Lower lobe of right lung (tissue), 2 donors: ENCODE results near the gene LRRTM1. TPM values are rescaled to one million over a fixed set of nuclear protein-coding genes. Genes with fewer than 3 reads are reported as not detected.
A peak's percentile ranks its signal among the peaks of the same experiment; 100 is the strongest.

ENCODE experiments used
- ATAC-seq, 2 donors: fragments of 200-7000 bp; cut with Tn5 transposase; one replicate each; pipeline ENCODE4 v1.9.1; 2020 to 2022; ENCODE audit warnings: mild to moderate bottlenecking in 2 of 2, moderate library complexity in 2 of 2
- DNase-seq: peaks from one replicate; pipeline ENCODE4 v3.0.0-alpha.2; 2020
- H3K27ac ChIP-seq: fragments of 200-600 bp; one replicate; pipeline ENCODE4 v1.8.0; 2022
- H3K27me3 ChIP-seq: fragments of 200-600 bp; one replicate; pipeline ENCODE4 v1.8.0; 2022; ENCODE audit warnings: low read depth
- H3K36me3 ChIP-seq: fragments of 200-600 bp; one replicate; pipeline ENCODE4 v1.8.0; 2022; ENCODE audit warnings: mild to moderate bottlenecking
- H3K4me1 ChIP-seq: fragments of 200-600 bp; one replicate; pipeline ENCODE4 v1.8.0; 2022
- H3K4me3 ChIP-seq: fragments of 200-600 bp; one replicate; pipeline ENCODE4 v1.8.0; 2022; ENCODE audit warnings: mild to moderate bottlenecking
- H3K9me3 ChIP-seq: fragments of 200-600 bp; one replicate; pipeline ENCODE4 v1.8.0; 2022
- CTCF ChIP-seq: fragments of 200-600 bp; IDR thresholded peaks from one replicate; pipeline ENCODE4 v1.8.0; 2022; ENCODE audit warnings: antibody characterized with exemption, mild to moderate bottlenecking
- intact Hi-C: fragments of 100-400 bp; cut with DNase I; formaldehyde crosslinking; loops from one replicate; pipeline ENCODE4 v1.11.0; 2022
- long read RNA-seq: library from polyadenylated mRNA; unstranded; transcript quantifications from one replicate; pipeline ENCODE4 v2.0.0, GENCODE V29; 2021
- total RNA-seq: library from RNA; stranded (reverse); fragmentation: NEBNext Ultra II Directional; extraction: Animal tissue kit (Norgen Biotek cat#: 25700); gene quantifications from one replicate; pipeline ENCODE4 v1.2.1, GENCODE V29; 2021
- donor health status: DM: no; HTN: yes; CAD: no; lungs with severe emphysema.

LRRTM1 gene, protein sequence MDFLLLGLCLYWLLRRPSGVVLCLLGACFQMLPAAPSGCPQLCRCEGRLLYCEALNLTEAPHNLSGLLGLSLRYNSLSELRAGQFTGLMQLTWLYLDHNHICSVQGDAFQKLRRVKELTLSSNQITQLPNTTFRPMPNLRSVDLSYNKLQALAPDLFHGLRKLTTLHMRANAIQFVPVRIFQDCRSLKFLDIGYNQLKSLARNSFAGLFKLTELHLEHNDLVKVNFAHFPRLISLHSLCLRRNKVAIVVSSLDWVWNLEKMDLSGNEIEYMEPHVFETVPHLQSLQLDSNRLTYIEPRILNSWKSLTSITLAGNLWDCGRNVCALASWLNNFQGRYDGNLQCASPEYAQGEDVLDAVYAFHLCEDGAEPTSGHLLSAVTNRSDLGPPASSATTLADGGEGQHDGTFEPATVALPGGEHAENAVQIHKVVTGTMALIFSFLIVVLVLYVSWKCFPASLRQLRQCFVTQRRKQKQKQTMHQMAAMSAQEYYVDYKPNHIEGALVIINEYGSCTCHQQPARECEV
- total RNA-seq = not detected
- long read RNA-seq = 0 reads

DNA sequence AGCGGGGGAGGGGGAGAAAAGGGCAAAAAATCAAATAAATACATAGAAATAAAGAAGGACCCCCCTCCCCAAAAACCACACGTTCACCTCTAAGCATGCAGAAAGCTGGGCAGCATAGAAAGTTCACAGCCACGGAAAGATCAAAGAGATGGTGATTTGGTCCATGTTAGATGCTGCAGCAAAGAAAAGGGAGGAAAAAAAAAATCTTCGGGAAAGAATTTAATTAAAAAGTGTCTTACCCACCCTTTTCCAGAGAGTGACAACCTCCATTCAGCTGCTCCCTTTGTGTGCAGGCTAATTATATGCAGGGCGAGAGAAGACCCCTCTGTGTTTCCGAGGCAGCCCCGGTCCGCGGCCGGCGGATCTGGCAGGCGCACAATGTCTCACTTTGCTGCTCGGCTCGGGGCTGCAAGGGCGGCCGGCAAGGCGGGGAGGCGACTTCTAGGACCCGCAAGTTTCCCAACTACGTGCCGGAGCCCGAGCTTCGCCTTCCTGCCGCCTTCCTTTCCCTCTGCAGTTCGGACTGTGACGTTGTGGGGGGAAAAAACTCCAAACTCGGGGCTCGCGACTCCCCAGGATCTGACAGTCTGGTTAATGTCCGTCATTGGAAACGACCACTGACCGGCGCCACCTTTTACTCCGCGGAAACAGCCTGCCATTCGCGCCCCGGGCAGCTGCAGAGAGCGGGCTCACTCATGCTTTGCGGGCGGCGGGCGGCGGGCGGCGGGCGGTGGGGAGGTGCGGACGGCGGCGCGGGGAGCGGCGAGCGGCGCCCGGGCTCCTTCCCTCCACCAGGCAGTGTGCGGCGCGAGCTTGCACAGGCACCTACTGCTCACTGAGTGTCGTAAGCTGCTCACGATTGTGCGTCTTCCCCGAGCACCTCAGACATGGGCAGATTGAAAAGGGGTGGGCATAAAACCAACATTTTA lies at the start of gene LRRTM1:
Gene LRRTM1, minus strand, starts transcription at position 844 of the 929 bp plus-strand sequence. CDS start 933 bp downstream, outside the sequence.
- Histone ChIP-seq H3K4me3 (peak within 1 kb of the TSS; percentile 39), H3K4me1 (peaks cover 7% of the 10 kb centered on the region), H3K36me3 (no peaks in the 10 kb centered on the region), H3K9me3 (no peaks in the 10 kb centered on the region), H3K27ac (no peak within 1 kb of the TSS), H3K27me3 (peaks cover 47% of the 10 kb centered on the region)
- DNase-seq (no peak), ATAC-seq (peak; percentile 46 to 53)
- intact Hi-C loops = no loop called here
- TF ChIP-seq CTCF = no peak

DNA sequence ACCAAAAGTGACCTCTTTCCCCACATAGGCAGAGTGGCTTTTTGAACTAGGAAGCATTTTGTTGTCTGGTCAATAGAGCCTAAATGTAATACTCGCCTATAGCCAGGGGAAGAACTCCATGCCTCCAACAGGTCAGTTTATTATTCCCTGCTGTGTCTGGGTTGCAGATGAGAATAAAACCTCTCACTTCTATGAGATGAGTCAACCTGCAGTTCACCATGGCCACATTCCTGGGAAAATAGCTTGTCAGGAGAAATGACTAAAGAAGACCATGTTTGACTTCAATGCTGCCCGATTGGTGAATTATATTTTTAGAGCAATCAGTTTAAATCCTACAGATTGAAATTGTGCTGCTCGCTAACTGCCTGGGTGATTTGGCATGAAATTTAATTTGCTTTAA lies 46.7 kb upstream of the LRRTM1 start:
- Histone ChIP-seq H3K4me3 (no peak overlapping the region), H3K9me3 (no peaks in the 10 kb centered on the region), H3K36me3 (no peaks in the 10 kb centered on the region), H3K4me1 (no peaks in the 10 kb centered on the region), H3K27me3 (no peaks in the 10 kb centered on the region), H3K27ac (no peak overlapping the region)
- ATAC-seq (no peak), DNase-seq (no peak)
- intact Hi-C loops = no loop called here
- no peak for TF ChIP-seq CTCF

- Histone ChIP-seq H3K4me1 (no peaks in the 10 kb centered on the region), H3K36me3 (no peaks in the 10 kb centered on the region), H3K27me3 (no peaks in the 10 kb centered on the region), H3K9me3 (no peaks in the 10 kb centered on the region), H3K27ac (no peak overlapping the region), H3K4me3 (no peak overlapping the region)
- ATAC-seq (no peak), DNase-seq (no peak)
- TF ChIP-seq CTCF = no peak
- intact Hi-C loops = no loop called here
Measured at GRCh38 chr2:80348953-80349352, 44.4 kb upstream of the LRRTM1 start.

DNA sequence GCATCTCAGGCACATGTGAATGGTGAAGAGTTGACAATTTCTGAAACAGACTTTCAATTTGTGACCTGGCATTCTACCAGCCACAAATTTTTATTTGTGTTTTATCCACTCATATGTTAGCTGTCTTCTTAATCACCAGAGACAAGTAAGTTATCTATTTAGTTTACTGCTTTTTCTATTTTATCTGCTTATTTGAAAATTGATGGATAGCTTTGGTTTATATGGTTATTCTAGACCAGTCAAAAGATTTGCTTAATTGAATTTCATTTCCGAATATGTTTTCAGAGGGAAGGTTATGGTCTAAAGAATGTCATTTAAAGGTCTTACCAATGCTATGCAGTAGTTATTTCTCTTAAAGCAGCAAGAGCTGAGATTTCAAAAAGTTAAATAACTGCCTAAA lies 43.5 kb upstream of the LRRTM1 start:
- H3K9me3 ChIP-seq = no peaks in the 10 kb centered on the region
- H3K4me3 ChIP-seq = no peak overlapping the region
- H3K27me3 ChIP-seq = no peaks in the 10 kb centered on the region
- no peaks in the 10 kb centered on the region for H3K4me1 ChIP-seq
- DNase-seq = no peak
- TF ChIP-seq CTCF = no peak
- intact Hi-C loops = no loop called here
- no peaks in the 10 kb centered on the region for H3K36me3 ChIP-seq
- no peak for ATAC-seq
- no peak overlapping the region for H3K27ac ChIP-seq

DNA sequence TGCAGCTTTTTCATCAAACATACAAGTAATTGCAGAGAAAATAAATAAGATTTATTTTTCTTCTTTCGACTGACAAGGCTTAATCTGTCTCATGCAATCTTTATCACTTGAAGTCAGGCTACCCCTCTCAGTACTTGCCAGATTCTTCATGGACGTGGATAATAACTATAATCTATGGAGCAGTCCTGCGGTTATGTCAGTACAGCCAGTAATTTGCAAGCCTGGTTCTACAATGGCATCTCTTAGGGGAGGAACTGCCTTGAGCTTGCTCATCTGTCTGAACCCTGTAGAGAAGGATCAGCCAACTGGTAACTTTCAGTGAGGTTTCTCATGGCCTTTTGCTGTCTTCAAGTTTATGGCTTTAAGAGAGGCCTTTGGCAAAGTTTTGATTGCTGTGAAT lies 35.5 kb upstream of the LRRTM1 start:
- H3K4me3 ChIP-seq = no peak overlapping the region
- DNase-seq (no peak), ATAC-seq (no peak)
- no peaks in the 10 kb centered on the region for H3K27me3 ChIP-seq
- intact Hi-C loops = no loop called here
- TF ChIP-seq CTCF = no peak
- H3K4me1 ChIP-seq = no peaks in the 10 kb centered on the region
- no peak overlapping the region for H3K27ac ChIP-seq
- H3K9me3 ChIP-seq = no peaks in the 10 kb centered on the region
- no peaks in the 10 kb centered on the region for H3K36me3 ChIP-seq
